Neural cell (in vitro differentiated cells): ENCODE data around the gene NPAS2. TPM values are rescaled to one million over a fixed set of nuclear protein-coding genes. Genes with fewer than 3 reads are reported as not detected.

Source experiments
- H2AFZ ChIP-seq: fragments of 200-600, 300-800 bp; sonication (generic), shearing (Covaris generic); 2 replicates; pipeline ENCODE4 v1.6.0; 2014; ENCODE audit warnings: low read depth, mild to moderate bottlenecking, antibody characterized with exemption, low read length, moderate library complexity
- H3F3A ChIP-seq: fragments of 200-600 bp; shearing (Covaris generic); 2 replicates; pipeline ENCODE4 v1.6.1; 2016; ENCODE audit warnings: mild to moderate bottlenecking, moderate library complexity, mixed read lengths, antibody characterized with exemption, low read length; ENCODE audit not compliant: insufficient read depth, poor library complexity, severe bottlenecking
- H3K27ac ChIP-seq: fragments of 200-600, 300-800 bp; sonication (generic), shearing (Covaris generic); 2 replicates; pipeline ENCODE4 v1.5.1; 2014; ENCODE audit warnings: mild to moderate bottlenecking, low read length, moderate library complexity
- H3K27me3 ChIP-seq: fragments of 300-800, 200-600 bp; sonication (generic), shearing (Covaris generic); 2 replicates; pipeline ENCODE4 v1.6.0; 2014; ENCODE audit warnings: mild to moderate bottlenecking, low read depth, low read length, moderate library complexity; ENCODE audit not compliant: insufficient read depth
- H3K36me3 ChIP-seq: fragments of 300-800, 200-600 bp; sonication (generic), shearing (Covaris generic); 2 replicates; pipeline ENCODE4 v1.5.1; 2014; ENCODE audit warnings: mild to moderate bottlenecking, antibody characterized with exemption, low read length, moderate library complexity; ENCODE audit not compliant: insufficient read depth
- H3K4me2 ChIP-seq: fragments of 300-800, 200-600 bp; sonication (generic), shearing (Covaris generic); 2 replicates; pipeline ENCODE4 v1.6.0; 2014; ENCODE audit warnings: mild to moderate bottlenecking, low read length
- H3K4me3 ChIP-seq: fragments of 300-800, 200-600 bp; sonication (generic), shearing (Covaris generic); 2 replicates; pipeline ENCODE4 v1.5.1; 2014; ENCODE audit warnings: mild to moderate bottlenecking, low read length, moderate library complexity
- H3K79me2 ChIP-seq: fragments of 200-600 bp; shearing (Covaris generic); replicated peaks from 2 replicates; pipeline ENCODE4 v1.6.0; 2014; ENCODE audit warnings: mild to moderate bottlenecking, low read length, moderate library complexity; ENCODE audit not compliant: insufficient read depth
- H3K9ac ChIP-seq: fragments of 300-800, 200-600 bp; sonication (generic), shearing (Covaris generic); 2 replicates; pipeline ENCODE4 v1.6.1; 2016; ENCODE audit warnings: mild to moderate bottlenecking, low read length, mixed read lengths
- H3K9me2 ChIP-seq: fragments of 200-600 bp; shearing (Covaris generic); 2 replicates; pipeline ENCODE4 v1.6.1; 2016; ENCODE audit warnings: mild to moderate bottlenecking, low read length, mixed read lengths; ENCODE audit not compliant: insufficient read depth
- H3K9me3 ChIP-seq: fragments of 200-600, 300-800 bp; sonication (generic), shearing (Covaris generic); 2 replicates; pipeline ENCODE4 v1.6.1; 2016; ENCODE audit warnings: mild to moderate bottlenecking, mixed run types, low read length, moderate library complexity, mixed read lengths
- H4K20me1 ChIP-seq: fragments of 200-600 bp; shearing (Covaris generic); 2 replicates; pipeline ENCODE4 v1.6.1; 2016; ENCODE audit warnings: mild to moderate bottlenecking, mixed run types; ENCODE audit not compliant: insufficient read depth
- CTCF ChIP-seq: fragments of 450-650 bp; IDR thresholded peaks from 2 replicates; pipeline ENCODE4 v1.5.1; 2014; ENCODE audit warnings: antibody characterized with exemption, mild to moderate bottlenecking, moderate library complexity; ENCODE audit not compliant: poor library complexity, severe bottlenecking
- EP300 ChIP-seq: fragments of 450-650 bp; conservative IDR thresholded peaks from 2 replicates; pipeline ENCODE4 v1.6.1; 2014; ENCODE audit warnings: antibody characterized with exemption, mild to moderate bottlenecking, moderate library complexity; ENCODE audit not compliant: poor library complexity, severe bottlenecking
- EZH2 ChIP-seq: fragments of 200-600, 300-800 bp; shearing (Covaris generic), sonication (generic); IDR thresholded peaks from 2 replicates; pipeline ENCODE4 v1.6.1; 2014; ENCODE audit warnings: antibody characterized with exemption, low read length, borderline replicate concordance, mild to moderate bottlenecking; ENCODE audit not compliant: insufficient read depth, poor library complexity, severe bottlenecking
- MXI1 ChIP-seq: fragments of 450-650 bp; conservative IDR thresholded peaks from 2 replicates; pipeline ENCODE4 v1.6.1; 2014; ENCODE audit warnings: antibody characterized with exemption, mild to moderate bottlenecking; ENCODE audit not compliant: poor library complexity, severe bottlenecking
- POLR2AphosphoS5 ChIP-seq: IDR thresholded peaks from 2 replicates; pipeline ENCODE4 v1.6.1; 2012
- RAD21 ChIP-seq: fragments of 450-650 bp; conservative IDR thresholded peaks from 2 replicates; pipeline ENCODE4 v1.6.1; 2014; ENCODE audit warnings: antibody characterized with exemption, mild to moderate bottlenecking, moderate library complexity
- REST ChIP-seq: IDR thresholded peaks from 2 replicates; pipeline ENCODE4 v1.6.1; 2012; ENCODE audit warnings: borderline replicate concordance
- SMC3 ChIP-seq: fragments of 450-650 bp; conservative IDR thresholded peaks from 2 replicates; pipeline ENCODE4 v1.6.1; 2014; ENCODE audit warnings: antibody characterized with exemption, mild to moderate bottlenecking, moderate library complexity; ENCODE audit not compliant: poor library complexity
- TAF1 ChIP-seq: IDR thresholded peaks from 2 replicates; pipeline ENCODE4 v1.6.1; 2012; ENCODE audit warnings: low read depth
- polyA plus RNA-seq: library from polyadenylated mRNA; depleted of rRNA; stranded (reverse); fragments of >200 nt; gene quantifications from 2 replicates; pipeline ENCODE4 v1.2.3, GENCODE V29; 2014

The NPAS2 gene
- polyA plus RNA-seq, 1 donor from 2014 or later, result 2.1 TPM

DNA sequence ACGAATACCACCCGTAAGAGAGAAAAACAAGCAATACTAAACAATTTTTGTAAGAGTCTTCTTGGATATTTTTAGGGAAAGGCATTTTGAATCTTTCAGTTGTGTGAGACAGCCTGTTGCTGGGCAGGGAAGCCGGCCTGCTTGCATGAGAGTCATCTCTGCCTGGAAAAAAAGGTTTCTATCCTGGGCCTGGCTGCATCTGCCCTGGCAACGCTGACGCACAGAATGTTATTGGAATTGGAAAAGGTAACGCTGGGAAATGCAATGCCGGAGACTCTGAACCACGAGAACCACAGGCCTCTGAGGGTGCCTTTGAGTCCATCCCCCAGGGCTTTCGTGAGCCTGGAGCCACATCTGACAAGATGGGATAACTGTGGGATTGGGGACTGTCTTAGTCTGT lies 17.9 kb upstream of the NPAS2 start:
- Histone ChIP-seq H3K79me2 (no peaks in the 10 kb centered on the region), H3K4me3 (no peak overlapping the region), H3K27me3 (no peaks in the 10 kb centered on the region), H3K4me2 (no peak overlapping the region), H3K9me2 (no peaks in the 10 kb centered on the region), H2AFZ (no peak overlapping the region), H4K20me1 (no peaks in the 10 kb centered on the region), H3F3A (no peaks in the 10 kb centered on the region), H3K27ac (no peak overlapping the region), H3K9ac (no peak overlapping the region), H3K9me3 (no peaks in the 10 kb centered on the region), H3K36me3 (no peaks in the 10 kb centered on the region)
- TF ChIP-seq CTCF (no peak), SMC3 (no peak), MXI1 (no peak), POLR2AphosphoS5 (no peak), EZH2 (no peak), REST (no peak), RAD21 (no peak), TAF1 (no peak), EP300 (no peak)

DNA sequence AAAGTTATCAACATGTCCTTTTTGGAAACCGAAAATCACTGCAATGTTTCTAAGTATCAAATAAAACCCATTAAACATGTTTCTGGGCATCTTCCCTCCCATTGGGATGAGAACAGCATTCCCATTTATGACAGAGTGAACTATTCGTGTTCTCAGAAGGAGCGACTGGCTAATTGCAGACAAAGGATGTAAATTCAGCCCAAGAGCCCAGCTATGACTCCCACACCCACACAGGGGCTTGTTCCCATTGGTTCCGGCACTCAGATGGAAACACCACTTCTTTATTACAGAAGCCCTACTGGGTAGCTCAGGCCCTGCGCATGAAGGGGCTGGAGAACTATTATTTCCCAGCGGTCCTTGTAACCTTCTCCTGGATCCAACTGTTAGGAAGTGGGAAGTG lies 16.6 kb upstream of the NPAS2 start:
- Histone ChIP-seq H3K4me2 (no peak overlapping the region), H3K4me3 (no peak overlapping the region), H3K36me3 (no peaks in the 10 kb centered on the region), H3F3A (no peaks in the 10 kb centered on the region), H2AFZ (no peak overlapping the region), H4K20me1 (no peaks in the 10 kb centered on the region), H3K27me3 (no peaks in the 10 kb centered on the region), H3K79me2 (no peaks in the 10 kb centered on the region), H3K9ac (no peak overlapping the region), H3K9me3 (no peaks in the 10 kb centered on the region), H3K27ac (no peak overlapping the region), H3K9me2 (no peaks in the 10 kb centered on the region)
- TF ChIP-seq RAD21, result no peak
- TF ChIP-seq SMC3, result no peak
- TF ChIP-seq POLR2AphosphoS5, result no peak
- TF ChIP-seq EP300, result no peak
- TF ChIP-seq EZH2, result no peak
- no peak for TF ChIP-seq REST
- no peak for TF ChIP-seq MXI1
- no peak for TF ChIP-seq CTCF
- no peak for TF ChIP-seq TAF1
